Stomach (tissue), 4 donors: ENCODE data around the gene LRRC8A.

Source experiments
- POLR2A ChIP-seq, 4 donors: fragments of 450-650 bp; IDR thresholded peaks; one replicate each; pipeline ENCODE4 v1.6.1; 2016; ENCODE audit warnings: antibody characterized with exemption in 4 of 4, control low read depth in 2 of 4, mild to moderate bottlenecking in 1 of 4, moderate library complexity in 1 of 4
- TF ChIP-seq, protein P1 (sequence below), 7 experiments: fragments of 450-650 bp in 4 of 7; fragments of 200-600 bp in 3 of 7; sonication (generic) in 3 of 7; IDR thresholded peaks; one replicate each; pipeline ENCODE4 v1.5.1; 2016 to 2019; ENCODE audit warnings: antibody characterized with exemption in 7 of 7, control low read depth in 2 of 7, mild to moderate bottlenecking in 1 of 7

- TF ChIP-seq, protein P1, sequence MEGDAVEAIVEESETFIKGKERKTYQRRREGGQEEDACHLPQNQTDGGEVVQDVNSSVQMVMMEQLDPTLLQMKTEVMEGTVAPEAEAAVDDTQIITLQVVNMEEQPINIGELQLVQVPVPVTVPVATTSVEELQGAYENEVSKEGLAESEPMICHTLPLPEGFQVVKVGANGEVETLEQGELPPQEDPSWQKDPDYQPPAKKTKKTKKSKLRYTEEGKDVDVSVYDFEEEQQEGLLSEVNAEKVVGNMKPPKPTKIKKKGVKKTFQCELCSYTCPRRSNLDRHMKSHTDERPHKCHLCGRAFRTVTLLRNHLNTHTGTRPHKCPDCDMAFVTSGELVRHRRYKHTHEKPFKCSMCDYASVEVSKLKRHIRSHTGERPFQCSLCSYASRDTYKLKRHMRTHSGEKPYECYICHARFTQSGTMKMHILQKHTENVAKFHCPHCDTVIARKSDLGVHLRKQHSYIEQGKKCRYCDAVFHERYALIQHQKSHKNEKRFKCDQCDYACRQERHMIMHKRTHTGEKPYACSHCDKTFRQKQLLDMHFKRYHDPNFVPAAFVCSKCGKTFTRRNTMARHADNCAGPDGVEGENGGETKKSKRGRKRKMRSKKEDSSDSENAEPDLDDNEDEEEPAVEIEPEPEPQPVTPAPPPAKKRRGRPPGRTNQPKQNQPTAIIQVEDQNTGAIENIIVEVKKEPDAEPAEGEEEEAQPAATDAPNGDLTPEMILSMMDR (IDR thresholded peaks at IDR 0.05) = no peak
- TF ChIP-seq POLR2A (IDR thresholded peaks at IDR 0.05) = no peak
Observed at GRCh38 chr9:128943832-128944620, 62.1 kb downstream of the LRRC8A start.
